KG1 (cell line): ENCODE measurements around the gene ARAP2.
"Not testable (repeated sequence)": the region's sequence is repeated elsewhere in the genome, so short reads cannot be mapped to it uniquely, and the experiment has no call there.

ENCODE experiments used
- DNase-seq: peaks from one replicate; lab custom pipeline; 2025; lab: John Stamatoyannopoulos, UW

The ARAP2 gene

DNA sequence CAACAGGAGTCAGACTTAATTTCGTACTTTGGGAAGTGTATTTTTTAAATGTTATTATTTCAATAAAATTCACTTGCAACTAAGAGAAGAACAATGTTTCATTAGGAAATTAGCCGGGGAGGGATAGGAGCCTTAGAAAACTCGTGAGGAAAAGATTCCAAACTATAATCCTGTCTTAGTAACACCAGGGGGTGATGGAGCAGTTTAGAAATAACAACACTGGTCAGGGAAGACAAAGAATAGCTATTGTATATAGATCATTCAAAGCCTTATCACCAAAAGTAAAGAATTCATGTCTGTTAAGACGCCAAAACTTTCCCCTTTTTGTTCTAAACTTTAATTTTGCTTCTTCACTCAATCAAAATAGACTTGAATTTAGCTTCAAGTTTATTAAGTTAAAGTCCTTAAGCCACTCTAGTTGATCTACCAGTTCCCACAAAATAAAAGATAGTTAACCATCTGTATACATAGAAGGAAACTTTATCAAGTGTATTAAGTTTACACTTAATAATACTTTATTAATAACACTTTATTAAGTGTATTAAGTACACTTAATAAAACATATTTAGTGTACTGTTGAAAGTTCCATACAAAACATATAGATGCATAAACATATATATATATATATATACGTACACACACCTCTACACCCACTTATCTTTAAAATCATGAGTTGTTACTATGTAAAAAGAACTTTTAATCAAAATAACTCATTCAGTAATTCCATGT is 60.5 kb downstream of the ARAP2 start:
- no peak for DNase-seq

DNA sequence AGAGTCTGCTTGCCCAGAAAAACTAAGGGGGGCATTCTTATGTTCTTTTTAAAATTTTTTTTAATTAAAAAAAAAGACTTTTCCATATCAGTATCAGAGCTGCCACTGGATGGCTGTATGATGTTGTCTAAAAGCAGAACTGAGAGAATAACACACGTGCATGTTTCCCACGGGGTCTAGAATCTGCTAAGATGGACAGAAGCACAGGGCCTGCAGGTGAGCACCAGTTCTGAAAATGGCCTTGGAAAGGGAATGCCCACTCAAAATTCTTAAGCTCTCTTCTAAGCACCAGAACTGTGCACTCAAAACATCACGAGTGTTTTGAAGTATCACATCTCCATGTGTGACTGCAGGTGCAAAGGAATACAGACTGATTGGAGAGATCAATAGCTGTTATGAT is 61.1 kb downstream of the ARAP2 start:
- DNase-seq = no peak

DNA sequence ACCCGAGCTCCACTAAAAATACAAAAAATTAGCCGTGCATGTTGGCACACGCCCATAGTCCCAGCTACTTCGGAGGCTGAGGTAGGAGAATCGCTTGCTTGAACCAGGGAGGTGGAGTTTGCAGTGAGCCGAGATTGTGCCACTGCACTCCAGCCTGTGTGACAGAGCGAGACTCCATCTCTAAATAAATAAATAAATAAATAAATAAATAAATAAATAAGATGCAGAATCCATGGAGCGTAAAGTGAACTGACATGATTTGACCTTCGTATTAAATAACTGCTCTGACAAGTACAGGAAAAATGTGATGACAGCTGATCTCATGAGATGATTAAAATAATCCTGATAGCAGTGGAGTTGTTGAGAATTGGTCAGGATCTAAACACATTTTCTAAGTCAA is 62.0 kb downstream of the ARAP2 start:
- DNase-seq = not testable (repeated sequence)

DNA sequence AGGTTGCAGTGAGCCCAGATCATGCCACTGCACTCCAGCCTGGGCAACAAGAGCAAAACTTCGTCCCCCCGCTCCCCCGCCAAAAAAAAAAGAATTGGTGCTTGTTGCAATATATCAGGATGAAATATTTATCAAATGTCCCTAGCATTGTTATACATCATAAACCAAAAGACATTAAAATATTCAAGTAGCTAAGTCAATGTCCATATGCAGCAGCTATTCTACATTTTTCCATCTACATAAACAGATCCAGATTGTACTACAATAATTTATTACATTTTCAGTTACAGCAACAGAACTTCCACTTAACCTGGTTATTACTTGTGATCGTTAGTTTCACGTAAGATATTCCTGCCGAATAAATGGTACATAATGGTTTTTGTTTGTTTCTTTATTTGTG is 64.1 kb downstream of the ARAP2 start:
- DNase-seq = no peak

DNA sequence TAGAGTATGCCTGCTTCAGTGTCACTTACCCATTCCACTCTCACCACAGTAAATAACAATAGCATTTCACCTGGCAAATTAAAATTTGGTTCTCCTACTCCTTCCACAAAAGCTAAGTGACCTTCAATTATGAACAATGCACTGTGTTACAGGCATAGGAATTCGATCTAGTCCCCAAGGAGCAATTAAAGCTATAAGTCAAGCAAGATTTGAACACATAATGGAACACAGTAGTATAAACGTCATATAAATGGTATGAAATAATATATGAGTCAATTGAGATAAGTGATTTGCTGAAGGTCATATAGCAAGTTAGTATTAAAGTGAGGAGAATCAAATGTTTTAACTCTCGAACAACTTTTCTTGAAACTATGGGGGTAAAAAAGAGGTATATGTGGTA is 65.8 kb downstream of the ARAP2 start:
- no peak for DNase-seq

DNA sequence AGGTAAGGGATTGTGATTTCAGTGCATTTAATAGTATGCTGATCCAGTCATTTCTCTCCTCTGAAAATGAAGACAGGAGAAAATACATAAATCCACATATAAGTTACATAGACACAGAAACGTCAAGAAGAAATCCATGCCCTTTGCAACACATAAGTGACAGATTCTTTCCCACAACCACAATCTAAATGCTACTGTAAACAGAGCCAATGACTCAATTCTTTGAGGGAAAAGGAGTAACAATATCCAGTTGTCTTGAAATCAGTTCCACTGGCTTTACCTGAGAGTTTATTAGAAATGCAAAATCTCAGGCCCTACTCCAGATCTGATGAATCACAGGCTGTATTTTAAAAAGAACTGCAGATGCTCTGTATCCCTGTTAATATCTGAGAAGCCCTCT is 66.4 kb downstream of the ARAP2 start:
- no peak for DNase-seq

DNA sequence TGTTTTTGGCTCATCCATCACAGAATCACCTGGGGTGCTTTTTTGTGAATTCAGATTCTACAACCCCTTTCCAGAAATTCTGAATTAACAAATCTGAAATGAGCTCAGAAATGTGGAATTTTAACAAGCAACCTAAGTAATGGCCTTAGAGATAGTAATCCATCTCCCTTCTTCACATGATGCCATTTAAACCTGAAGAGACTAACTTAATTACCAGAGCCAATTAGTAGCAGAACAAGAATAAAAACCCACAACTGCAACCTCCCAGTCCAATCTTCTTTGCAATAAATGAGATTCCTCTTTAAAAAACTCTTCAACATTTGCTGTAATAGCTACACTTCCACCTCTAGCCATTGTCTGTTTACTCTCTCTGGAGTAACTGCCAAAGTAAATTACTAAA is 69.7 kb downstream of the ARAP2 start:
- no peak for DNase-seq

DNA sequence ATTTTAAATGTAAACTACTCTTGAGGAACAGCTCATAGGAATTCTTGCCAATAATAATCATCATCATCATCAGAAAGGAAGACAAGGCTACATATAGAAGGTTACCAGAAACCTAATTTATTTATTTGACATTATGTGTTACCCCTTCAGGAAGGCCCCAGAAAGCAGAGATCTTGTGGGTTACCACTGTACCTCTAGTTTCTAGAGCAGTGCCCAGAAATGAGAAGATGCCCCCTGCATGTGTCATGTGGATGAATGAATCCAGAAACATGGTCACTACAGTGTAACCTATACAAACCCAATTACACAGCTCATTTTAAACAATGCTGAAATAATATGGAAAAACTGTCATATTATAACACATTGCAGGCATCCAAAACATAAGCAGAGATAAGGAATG is 70.4 kb downstream of the ARAP2 start:
- no peak for DNase-seq

DNA sequence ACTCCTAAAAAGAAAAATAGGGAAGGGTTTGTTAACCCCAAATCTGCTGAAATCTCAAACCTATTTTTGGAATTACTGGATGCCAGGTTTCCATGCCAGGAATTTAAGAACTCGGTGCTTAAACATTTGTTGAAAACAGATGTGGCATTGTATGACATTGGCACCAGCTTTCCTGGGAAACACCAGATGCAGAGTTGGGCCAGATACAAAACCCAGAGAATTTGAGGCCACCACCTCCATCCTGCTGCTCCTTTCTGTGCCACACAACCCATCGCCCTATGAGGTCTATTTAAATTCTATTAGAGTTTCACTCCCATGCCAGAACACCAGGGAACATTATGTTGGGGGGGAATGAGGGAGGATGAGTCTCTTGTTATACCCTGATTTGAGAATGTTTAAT is 71.7 kb downstream of the ARAP2 start:
- no peak for DNase-seq

DNA sequence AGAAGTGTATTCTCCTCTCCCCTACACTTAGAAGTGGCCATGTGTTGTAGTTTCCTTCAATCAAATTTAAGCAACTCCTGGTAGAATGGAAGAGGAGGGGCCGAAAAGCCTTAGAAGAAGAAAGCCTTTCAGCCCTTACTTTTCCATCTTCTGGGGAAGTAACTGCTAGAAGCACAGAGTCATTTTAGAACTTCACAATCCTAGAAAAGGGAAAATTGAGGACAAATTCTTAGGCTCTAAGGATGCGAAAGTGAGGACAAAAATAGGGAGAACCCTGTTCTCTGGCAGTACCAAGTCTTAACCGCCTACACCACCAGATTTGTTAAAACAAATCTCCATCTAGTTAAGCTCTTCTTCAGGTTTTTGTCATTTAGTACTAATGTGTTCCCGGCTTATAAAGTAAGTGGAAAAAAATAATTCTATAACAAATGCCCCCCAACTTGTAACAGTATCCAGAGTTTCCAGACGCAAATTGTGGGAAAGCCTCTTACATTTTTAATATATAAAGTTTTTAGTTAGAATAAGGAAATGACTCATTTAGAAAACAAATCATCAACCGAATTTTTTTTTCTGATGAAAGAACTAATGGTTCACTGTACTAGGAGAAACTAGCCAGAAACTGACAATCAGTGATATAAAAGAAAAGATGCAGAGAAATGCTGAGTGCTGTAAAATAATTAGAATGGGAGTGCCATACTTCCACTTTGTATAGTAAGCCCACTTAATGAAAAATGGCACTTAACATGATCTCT is 76.0 kb downstream of the ARAP2 start:
- no peak for DNase-seq

DNA sequence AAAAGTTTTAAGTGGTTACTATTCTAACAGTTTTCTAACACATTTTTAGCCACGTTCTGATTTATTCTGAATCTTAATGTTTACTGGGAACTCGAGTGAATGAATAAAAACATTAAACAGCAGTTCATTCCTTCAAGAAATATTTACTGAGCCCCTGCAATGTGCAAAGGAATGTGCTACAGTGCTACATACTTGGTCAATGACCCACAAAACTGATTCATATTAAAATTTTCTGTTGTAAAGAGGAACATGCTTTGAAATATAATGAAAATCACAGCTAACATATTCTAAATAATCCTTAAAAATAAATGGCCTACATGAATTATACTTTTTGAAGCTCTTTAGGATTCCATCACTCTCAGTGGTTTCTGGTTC is 78.7 kb downstream of the ARAP2 start:
- DNase-seq = no peak

DNA sequence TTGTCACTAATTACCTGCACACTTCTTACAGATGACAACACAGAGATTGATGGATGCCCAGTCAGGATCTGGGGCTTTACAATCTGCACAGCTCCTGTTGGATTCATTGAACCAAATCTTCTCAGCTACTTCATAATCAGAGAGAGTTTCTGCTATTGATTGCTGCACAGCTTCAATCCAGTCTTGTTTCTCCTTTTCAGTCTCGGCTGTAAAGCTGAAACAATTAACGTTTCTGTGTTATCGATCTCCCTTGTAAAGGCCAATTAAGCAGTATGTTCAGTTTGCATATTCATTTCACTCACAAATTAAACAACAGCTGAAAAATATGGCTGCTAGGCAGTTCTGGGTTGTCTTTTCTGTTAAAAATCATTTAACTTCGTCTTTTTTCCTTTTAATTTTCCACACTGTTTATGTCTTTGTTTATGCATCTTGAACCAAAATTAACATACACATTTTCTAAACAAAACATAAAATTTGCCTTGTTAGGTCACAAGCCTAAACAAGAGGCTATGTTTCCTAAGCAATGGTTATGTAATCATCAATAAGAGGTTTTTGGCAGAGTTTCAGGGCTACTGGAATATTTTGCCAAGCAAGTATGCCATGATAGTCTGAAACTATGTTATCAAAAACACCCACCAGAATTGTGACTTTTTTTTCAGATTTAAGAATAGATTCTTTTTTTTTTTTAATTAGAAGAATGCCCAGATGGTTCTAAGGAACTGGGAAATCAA is 79.2 kb downstream of the ARAP2 start:
- no peak for DNase-seq

DNA sequence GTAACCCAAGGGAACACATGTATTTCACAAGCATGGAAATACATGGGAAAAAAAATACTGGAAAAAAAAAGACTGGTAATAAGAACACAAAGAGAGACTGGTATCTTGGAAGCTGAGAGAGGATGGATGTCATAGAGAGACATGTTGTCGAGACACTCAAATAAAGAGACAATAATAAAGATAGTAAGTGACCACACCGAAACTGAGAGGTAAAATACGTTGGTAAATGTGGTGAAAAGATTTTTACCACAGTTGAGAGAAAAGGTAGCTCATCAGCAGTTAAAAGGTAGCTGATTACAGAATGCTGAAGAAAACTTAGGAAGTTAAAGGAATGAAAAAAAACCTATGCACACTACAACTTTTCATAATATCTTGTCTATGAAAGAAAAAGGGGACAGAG is 81.1 kb downstream of the ARAP2 start:
- no peak for DNase-seq

DNA sequence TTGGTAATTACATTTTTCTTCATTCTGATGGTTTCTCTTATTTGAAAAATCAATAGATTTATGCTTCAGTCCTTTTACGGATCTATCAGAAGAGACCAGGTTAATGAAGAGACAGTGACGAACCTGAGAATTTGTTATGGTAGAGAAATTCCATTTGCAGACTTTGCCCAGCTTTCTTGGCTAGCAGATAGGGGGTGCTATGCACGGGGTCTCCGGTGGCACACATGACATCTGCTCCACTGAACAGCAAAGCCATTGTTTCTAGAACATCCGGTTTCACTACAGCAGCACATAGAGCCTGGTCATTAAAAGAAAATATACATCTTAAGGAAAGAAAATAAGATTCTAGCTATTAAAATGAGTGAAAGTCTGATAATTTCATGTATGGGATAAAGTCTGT is 85.1 kb downstream of the ARAP2 start:
- DNase-seq = no peak

DNA sequence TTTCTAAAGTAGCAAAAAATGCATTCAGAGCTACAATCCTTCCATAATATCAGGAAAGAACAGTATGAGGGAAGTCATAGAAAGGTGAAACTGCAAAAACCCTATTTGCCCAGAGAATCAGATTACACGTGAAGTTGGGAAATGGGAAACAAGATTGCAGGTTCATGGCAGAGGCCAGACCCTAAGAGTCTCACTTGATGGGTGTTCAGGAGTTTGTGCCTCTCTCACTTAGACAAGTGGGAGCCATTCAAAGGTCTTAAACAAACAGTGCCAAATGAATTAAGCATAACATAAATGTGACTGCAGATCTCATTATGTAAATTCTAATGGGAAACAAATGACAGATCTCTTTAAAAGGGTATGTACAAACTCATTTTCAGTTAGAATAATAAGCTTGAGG is 91.6 kb downstream of the ARAP2 start:
- no peak for DNase-seq

DNA sequence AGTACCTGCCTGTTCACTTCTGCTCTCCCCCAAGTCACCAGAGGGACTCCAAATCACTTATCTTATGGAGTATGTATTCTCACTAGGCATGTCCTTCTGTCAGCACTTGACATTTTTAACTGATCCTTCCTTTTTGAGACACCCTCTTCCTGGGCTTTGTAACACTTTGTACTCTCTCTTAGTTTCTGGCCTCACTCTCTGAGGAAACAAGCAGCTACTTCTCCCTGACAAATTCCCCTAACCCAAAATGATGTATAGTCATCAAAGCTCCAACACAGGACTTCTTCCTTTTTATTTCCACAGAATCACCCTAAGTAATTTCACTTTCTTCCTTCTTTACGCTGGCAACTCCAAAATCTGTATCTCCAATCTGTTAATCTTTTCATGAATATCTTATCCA is 101.8 kb downstream of the ARAP2 start:
- no peak for DNase-seq

DNA sequence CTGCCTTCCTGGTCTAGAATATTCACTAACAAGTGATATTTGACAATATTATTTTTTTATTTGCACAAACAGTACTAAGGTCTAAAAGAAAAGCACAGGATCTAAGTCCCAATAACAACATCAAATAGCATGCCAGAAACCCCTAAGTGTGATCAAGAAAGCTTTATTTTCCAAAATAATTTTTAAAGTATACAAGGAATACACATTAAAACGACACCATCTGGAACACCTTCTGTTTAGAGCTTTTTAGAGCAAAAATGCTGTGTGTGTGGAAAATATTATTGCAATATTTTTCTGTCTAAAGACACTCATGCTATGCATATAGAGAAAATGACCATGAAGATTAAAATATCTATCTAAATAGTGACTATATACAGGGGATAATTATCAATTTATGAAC is 103.1 kb downstream of the ARAP2 start:
- no peak for DNase-seq

DNA sequence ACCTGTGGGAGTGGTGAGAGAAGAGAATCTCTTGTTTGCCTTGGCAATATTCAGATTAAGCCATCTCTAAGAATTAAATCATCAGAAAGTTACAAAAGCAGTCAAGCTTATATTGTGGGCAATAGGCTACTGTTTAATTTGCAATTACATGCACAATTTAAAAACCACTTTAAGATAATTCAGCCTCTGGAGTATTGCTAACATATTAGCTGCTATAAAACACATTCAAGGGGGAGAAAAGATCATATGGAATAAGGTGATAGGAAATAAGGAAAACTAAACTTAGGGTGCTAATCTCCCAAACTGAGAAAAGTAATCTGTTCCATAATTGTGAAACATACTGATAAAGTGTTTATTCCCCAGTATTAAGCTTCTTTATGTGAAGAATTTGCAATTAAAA is 103.9 kb downstream of the ARAP2 start:
- no peak for DNase-seq

DNA sequence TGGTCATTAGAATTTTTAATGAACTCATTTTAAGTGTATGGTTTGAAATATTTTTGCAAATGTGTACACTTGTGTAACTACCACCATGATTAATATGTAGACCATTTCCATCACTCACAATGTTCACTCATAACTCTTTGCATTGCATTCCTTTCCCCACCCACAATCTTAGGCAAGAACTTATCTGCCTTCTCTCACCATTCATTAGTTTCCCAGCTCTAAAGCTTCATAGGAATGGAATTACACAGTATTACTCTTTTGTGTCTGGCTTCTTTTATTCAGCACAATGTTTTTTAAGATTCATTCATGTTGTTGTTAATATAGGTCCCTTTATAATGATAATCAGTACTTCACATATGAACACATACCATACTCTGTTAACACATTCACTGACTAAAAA is 106.1 kb downstream of the ARAP2 start:
- DNase-seq = no peak

DNA sequence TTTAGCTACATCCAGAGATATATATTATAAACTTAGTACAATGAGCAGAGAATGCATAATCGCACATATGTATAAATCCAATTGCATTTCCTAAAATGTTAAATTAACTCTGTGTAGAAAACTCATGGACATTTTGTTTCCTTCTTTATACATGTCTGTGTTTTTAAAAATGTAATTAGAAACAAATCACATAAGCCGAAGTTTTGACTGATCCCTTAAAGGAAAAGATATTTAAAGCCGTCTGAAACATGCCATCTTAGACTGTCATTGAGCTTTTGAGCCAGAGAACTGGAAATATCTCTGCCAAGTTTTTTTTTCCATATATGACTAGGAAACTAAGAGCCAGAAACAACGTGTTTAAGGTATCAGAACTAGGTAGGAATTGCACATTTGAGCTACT is 107.0 kb downstream of the ARAP2 start:
- no peak for DNase-seq

DNA sequence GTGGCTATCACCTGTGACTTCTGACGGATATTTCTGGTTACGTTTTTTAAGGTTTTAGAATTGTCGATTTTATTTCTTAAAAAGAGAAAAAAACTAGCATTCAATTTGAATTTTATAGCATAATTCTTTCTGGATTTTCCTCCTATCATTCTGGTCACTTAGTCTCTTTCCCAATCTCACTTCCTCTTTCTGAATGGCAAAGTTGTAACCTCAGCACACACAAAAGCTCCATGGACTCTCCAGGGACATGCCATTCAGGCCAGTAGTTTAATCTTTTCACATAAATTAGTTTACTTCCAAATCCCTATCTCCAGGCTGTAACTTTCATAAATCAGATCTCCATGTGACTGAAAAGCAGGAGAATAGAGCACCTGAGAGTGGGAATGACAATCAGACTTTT is 110.7 kb downstream of the ARAP2 start:
- no peak for DNase-seq

DNA sequence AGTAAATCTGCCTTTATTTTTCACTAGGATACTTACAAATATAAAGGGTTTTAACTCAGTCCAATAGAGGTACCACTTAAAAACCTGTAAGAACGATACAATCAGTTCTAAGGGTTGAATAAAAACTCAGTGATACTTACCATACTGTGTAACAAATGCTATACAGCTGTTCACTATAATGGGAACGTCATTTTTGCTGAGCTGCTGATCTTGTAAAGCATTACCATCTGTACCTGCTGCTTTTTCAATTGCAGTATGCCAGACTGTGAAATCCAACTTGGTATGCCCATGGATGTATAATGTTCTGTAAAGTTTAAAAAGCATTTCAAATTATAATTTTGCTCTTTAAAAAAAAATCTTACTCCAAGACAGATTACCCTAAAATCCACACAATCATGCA is 111.2 kb downstream of the ARAP2 start:
- no peak for DNase-seq

DNA sequence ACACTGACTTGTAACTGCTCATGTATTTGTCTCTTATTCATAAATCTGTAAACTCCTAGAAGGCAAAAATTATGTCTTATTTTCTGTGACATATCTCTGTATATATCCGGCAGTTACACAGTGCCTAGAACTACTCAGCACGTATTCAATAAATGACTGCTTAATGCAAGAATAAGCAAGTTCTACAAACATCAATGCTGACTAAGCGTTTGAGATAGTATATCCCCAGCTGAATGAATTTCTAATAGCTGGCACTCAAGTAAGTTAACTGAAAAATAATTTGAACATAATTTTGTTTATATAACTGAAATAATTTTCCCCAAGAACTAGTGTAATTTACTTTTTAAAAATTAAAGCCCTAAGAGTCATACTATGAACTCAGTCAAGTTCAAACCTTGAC is 113.7 kb downstream of the ARAP2 start:
- DNase-seq = no peak
